HUES6 (cell line): Measurements from ENCODE around the gene ENDOG.
"Not testable (repeated sequence)": the region's sequence is repeated elsewhere in the genome, so short reads cannot be mapped to it uniquely, and the experiment has no call there.

ENCODE experiments used
- H3K27ac ChIP-seq: 2 replicates; pipeline ENCODE4 v1.7.0; 2013; ENCODE audit warnings: low read depth, mild to moderate bottlenecking, low read length, inconsistent platforms
- H3K27me3 ChIP-seq: 2 replicates; pipeline ENCODE4 v1.6.1; 2013; ENCODE audit warnings: low read length; ENCODE audit not compliant: control insufficient read depth, insufficient read depth
- H3K36me3 ChIP-seq: 2 replicates; pipeline ENCODE4 v1.6.1; 2013; ENCODE audit warnings: low read length; ENCODE audit not compliant: control insufficient read depth, insufficient read depth
- H3K4me1 ChIP-seq: 2 replicates; pipeline ENCODE4 v1.6.1; 2013; ENCODE audit warnings: low read length; ENCODE audit not compliant: control insufficient read depth, insufficient read depth
- H3K4me3 ChIP-seq: 2 replicates; pipeline ENCODE4 v1.5.1; 2013; ENCODE audit warnings: low read depth, low read length
- H3K9ac ChIP-seq: one replicate; pipeline ENCODE4 v1.6.1; 2013; ENCODE audit warnings: mild to moderate bottlenecking, low read length
- H3K9me3 ChIP-seq: 2 replicates; pipeline ENCODE4 v1.6.1; 2013; ENCODE audit warnings: low read depth, low read length; ENCODE audit not compliant: control insufficient read depth, insufficient read depth

ENDOG gene

GRCh38 chr9:128870941-128871265, 52.6 kb downstream of the ENDOG start:
- not testable (repeated sequence) for H3K9me3 ChIP-seq, H3K36me3 ChIP-seq, H3K27ac ChIP-seq, H3K4me3 ChIP-seq, H3K27me3 ChIP-seq, H3K4me1 ChIP-seq, H3K9ac ChIP-seq
